NCI-H345 (cell line): Measurements from ENCODE around the gene SURF6.
"Not testable (repeated sequence)": the region's sequence is repeated elsewhere in the genome, so short reads cannot be mapped to it uniquely, and the experiment has no call there.

ENCODE experiments used
- DNase-seq: peaks from one replicate; lab custom pipeline; 2025; lab: John Stamatoyannopoulos, UW

Gene SURF6

GRCh38 chr9:133347515-133347984 lies 11.6 kb upstream of the SURF6 start:
- DNase-seq = no peak

GRCh38 chr9:133346021-133346785 lies 10.2 kb upstream of the SURF6 start:
- no peak for DNase-seq

DNA sequence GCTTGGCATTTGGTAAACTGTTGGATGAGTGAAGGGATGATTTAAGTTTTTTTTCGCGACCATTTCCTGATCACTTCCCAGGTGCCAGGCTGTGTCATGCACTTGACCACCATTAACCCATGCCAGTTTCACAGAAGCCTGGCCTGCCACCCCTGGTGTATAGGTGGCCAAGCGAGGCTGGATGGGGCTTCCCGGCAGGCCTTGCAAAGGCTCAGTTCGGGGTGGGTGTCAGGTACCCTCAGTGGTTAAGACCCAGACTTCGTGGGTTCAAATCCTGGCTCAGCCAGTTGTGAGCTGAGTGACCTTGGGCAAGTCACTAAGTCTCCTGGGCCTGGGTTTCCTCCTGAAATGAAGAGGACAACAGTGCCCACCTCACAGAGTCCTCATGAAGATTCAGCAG lies 9.6 kb upstream of the SURF6 start:
- no peak for DNase-seq

GRCh38 chr9:133344979-133345378 lies 9.0 kb upstream of the SURF6 start:
- DNase-seq = no peak

- DNase-seq = no peak
Observed at GRCh38 chr9:133344071-133344470, 8.1 kb upstream of the SURF6 start.

- DNase-seq = no peak
Observed at GRCh38 chr9:133342570-133342969, 6.6 kb upstream of the SURF6 start.

GRCh38 chr9:133342069-133342406 lies 6.0 kb upstream of the SURF6 start:
- no peak for DNase-seq

GRCh38 chr9:133341369-133342068 lies 5.5 kb upstream of the SURF6 start:
- no peak for DNase-seq

- no peak for DNase-seq
Observed at GRCh38 chr9:133340916-133341315, 4.9 kb upstream of the SURF6 start.

DNA sequence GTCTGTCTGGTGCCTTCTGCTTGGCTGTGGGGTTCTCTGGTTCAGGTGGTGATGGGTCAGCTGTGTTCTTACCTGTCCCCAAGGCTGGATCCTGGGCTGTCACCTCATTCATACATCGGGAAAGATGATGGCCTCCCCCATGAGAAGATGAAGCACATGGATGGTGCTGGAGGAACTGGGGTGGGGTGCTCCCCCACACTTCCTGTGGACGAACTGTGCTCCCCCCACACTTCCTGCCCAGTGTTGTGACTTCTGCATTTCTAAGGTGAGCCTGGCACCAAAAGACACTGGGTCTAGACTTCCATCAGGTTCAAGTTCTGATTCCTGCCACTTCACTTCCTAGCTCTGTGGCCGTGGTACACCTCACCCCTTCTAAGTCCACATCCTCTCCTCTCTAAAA lies 4.3 kb upstream of the SURF6 start:
- DNase-seq = no peak

DNA sequence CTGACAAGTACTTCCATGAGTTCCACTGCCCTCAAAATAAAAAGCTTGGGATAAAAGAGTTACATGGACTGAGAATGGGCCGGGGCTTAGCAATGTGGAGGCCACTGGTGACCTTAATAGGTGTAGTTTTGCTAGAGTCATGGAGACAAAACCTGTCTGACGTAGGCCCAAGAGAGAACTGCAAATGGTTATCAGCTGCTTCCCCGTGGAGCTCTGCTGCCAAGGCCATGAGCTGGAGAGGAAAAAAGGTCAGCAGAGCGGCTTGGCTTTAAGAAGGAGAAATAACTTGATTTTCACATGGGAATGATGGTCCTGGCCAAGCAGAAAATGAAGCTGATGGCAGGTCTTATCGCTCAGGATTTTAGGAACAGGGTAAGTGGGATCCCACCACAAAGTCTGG lies 3.7 kb upstream of the SURF6 start:
- no peak for DNase-seq

- not testable (repeated sequence) for DNase-seq
Observed at GRCh38 chr9:133334888-133335287, 1.1 kb downstream of the SURF6 start.

DNA sequence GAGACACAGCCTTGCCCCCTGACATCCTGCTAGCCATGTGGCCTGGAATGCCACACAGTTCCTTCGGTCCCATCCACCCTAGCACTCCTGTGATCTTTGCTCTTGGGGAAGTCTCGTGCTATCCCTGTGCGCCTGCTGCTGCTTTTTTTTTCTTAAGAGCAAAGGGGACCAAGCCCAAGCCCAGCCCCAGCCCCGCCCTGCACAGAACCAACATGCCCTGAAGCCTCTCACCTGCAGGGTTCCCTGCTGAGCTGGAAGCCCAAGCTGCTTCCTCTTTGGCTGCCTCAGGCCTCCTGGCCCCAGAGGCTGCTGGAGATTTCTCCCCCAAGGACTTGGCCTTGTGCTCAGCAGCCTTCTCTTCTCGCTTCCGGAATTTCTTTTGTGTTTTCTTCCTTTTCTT lies 1.8 kb downstream of the SURF6 start:
- no peak for DNase-seq

GRCh38 chr9:133333566-133333965 lies 2.4 kb downstream of the SURF6 start:
- DNase-seq = no peak

DNA sequence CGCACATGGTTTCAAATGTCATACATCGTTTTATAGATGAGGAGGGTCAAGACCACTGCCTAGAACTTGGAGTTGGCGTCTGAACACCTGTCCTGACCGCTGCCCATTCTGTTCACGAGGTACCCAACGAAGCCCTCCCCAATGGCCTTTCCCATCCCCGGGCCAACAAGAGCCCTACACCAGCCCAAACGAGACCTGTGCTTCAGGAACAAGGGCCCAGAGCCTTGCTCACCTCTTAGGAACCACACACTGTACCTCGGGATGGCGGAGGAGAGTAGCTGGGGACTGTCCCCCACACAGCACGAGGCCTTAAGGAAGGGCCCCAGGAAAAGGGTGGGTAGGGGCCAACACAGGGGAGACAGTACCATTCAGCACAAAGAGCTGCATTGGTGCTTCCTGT lies 3.0 kb downstream of the SURF6 start:
- DNase-seq = no peak

- DNase-seq = no peak
Observed at GRCh38 chr9:133332381-133332730, 3.6 kb downstream of the SURF6 start.

DNA sequence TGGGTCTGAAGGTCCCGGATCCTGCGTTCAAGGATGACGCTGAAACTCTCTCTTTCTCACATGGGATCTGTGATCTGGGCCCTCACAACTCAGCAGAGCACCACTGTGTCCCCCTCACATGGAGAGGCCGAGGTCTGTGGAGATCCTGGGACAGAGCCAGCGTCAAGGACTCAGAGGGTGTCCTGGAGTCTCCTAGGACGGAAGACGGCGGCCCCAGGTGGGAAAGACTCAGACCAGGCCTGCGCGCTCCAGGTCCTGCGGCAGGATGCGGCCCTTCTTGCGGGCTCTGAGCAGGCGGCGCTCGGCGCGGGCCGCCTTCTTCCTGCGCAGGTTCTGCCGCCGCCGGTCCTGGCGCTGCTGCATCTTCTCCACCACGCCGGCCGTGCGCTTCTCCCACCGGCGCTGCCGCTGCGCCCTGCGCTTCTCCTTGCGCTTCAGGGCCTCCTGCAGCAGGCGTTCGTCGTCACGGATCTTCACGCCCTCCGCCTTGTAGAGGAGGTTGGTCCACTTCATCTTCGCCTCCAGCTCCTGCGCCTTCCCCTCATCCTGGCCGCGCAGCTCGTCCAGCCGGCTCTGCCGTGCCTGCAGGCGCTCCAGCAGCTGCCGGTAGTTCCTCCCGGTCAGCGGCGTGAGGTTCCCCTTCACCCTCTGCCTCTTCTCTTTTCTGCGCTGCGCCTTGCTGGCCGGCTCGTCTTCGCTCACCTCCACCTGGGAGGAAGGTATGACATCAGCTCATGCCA lies 4.2 kb downstream of the SURF6 start:
- DNase-seq = no peak

- no peak for DNase-seq
Observed at GRCh38 chr9:133331221-133331620, 4.8 kb downstream of the SURF6 start.

DNA sequence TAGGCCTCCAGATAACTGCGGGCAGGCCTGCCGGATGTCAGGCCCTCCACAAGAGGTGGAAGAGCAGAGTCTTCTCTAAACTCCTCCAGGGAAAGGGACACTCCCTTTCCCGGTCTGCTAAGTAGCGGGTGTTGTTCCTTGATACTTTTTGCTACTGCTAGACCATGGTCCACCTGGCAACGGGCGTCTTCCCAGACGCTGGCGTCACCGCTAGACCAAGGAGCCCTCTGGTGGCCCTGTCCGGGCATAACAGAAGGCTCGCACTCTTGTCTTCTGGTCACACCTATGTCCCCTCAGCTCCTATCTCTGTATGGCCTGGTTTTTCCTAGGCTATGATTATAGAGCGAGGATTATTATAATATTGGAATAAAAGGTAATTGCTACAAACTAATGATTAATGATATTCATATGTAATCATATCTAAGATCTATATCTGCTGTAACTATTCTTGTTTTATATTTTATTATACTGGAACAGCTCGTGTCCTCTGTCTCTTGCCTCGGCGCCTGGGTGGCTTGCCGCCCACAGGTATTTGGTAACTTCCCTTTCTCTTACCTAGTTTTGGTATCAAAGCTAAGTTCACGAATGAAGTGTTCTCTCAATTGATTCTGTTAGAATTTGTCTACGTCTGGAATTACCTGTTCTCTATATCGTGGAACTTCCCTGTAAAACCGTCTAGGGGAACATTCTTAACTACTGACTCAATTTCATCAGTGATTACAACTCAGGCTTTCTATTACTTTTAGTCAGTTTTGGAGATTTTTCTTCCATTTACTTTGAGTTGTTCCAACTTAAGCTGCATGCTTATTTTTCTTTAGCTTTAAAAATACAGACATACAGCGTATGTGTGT lies 6.5 kb downstream of the SURF6 start:
- DNase-seq = not testable (repeated sequence)

GRCh38 chr9:133327834-133328484 lies 8.0 kb downstream of the SURF6 start:
- no peak for DNase-seq

- not testable (repeated sequence) for DNase-seq
Observed at GRCh38 chr9:133327021-133327420, 9.0 kb downstream of the SURF6 start.
